HL-60 (cell line): ENCODE data around the gene ANGEL2.

ENCODE experiments used
- DNase-seq, 2 experiments: peaks; one replicate each; pipeline ENCODE4 v3.0.0-alpha.2; 2010 to 2020; ENCODE audit warnings: low read depth in 1 of 2, low spot score in 1 of 2
- H3K27ac ChIP-seq: fragments of 250-450 bp; sonication (Bioruptor Pico); replicated peaks from 2 replicates; pipeline ENCODE4 v1.5.1; 2020; ENCODE audit warnings: mild to moderate bottlenecking, moderate library complexity
- H3K27me3 ChIP-seq: fragments of 250-450 bp; sonication (Bioruptor Pico); 2 replicates; pipeline ENCODE4 v1.5.1; 2021; ENCODE audit warnings: mild to moderate bottlenecking, moderate library complexity; ENCODE audit not compliant: insufficient read depth, poor library complexity, severe bottlenecking
- H3K4me3 ChIP-seq: replicated peaks from 2 replicates; pipeline ENCODE4 v1.5.1; 2011; ENCODE audit warnings: mild to moderate bottlenecking, control low read depth, low read length; ENCODE audit not compliant: insufficient read depth
- CTCF ChIP-seq: IDR thresholded peaks from one replicate; pipeline ENCODE4 v1.5.1; 2011; ENCODE audit warnings: low read length, control low read depth, inconsistent platforms; ENCODE audit not compliant: insufficient read depth
- GABPA ChIP-seq: IDR thresholded peaks from 2 replicates; pipeline ENCODE4 v1.6.1; 2012; ENCODE audit warnings: low read depth
- POLR2AphosphoS5 ChIP-seq: IDR thresholded peaks from 2 replicates; pipeline ENCODE4 v1.6.1; 2012; ENCODE audit warnings: low read depth
- REST ChIP-seq: IDR thresholded peaks from 2 replicates; pipeline ENCODE4 v1.6.1; 2012; ENCODE audit warnings: low read depth; ENCODE audit not compliant: insufficient replicate concordance
- SPI1 ChIP-seq: IDR thresholded peaks from 2 replicates; pipeline ENCODE4 v1.6.1; 2012; ENCODE audit warnings: low read depth, mild to moderate bottlenecking, borderline replicate concordance

The ANGEL2 gene

GRCh38 chr1:212982430-212983152 lies 33.1 kb downstream of the ANGEL2 start:
- TF ChIP-seq GABPA (no peak), SPI1 (no peak), CTCF (no peak), REST (no peak), POLR2AphosphoS5 (no peak)
- DNase-seq = no peak
- H3K27me3 ChIP-seq = no peaks in the 10 kb centered on the region

GRCh38 chr1:212981571-212982328 lies 33.9 kb downstream of the ANGEL2 start:
- Histone ChIP-seq H3K27ac (no peak overlapping the region), H3K27me3 (no peaks in the 10 kb centered on the region), H3K4me3 (no peak overlapping the region)
- no peak for DNase-seq
- TF ChIP-seq GABPA (no peak), CTCF (no peak), POLR2AphosphoS5 (no peak), SPI1 (no peak), REST (no peak)

More at GRCh38 chr1:212982430-212983152, 33.1 kb downstream of the ANGEL2 start:
- H3K27ac ChIP-seq = no peak overlapping the region
- H3K4me3 ChIP-seq = no peak overlapping the region

- Histone ChIP-seq H3K27ac (no peak overlapping the region), H3K4me3 (no peak overlapping the region), H3K27me3 (no peaks in the 10 kb centered on the region)
- no peak for TF ChIP-seq REST
- TF ChIP-seq SPI1 = no peak
- no peak for TF ChIP-seq POLR2AphosphoS5
- TF ChIP-seq CTCF = no peak
- TF ChIP-seq GABPA = no peak
- DNase-seq = no peak
These were observed 34.6 kb downstream of the ANGEL2 start for GRCh38 chr1:212981025-212981495.
